ENCODE results near the gene APBB1IP.

GRCh38 chr10:26513101-26513500, 75.0 kb downstream of the APBB1IP start:
- TF ChIP-seq NR3C1 (CRISPR knock-in tag; IDR thresholded peaks at IDR 0.05) (no peak), EWSR1 (IDR thresholded peaks at IDR 0.05; ENCODE audit: borderline replicate concordance, low read depth, partially characterized antibody) (no peak), HBP1 (CRISPR knock-in tag; IDR thresholded peaks at IDR 0.05) (no peak), ZSCAN32 (CRISPR knock-in tag; IDR thresholded peaks at IDR 0.05) (no peak)

Data from K562 (cell line).